CD4-positive, alpha-beta T cell (primary cell): ENCODE measurements around the gene PDSS2. TPM values are rescaled to one million over a fixed set of nuclear protein-coding genes. Genes with fewer than 3 reads are reported as not detected.

Experiments used
- ATAC-seq: fragments of 200-7000 bp; cut with Tn5 transposase; one replicate; pipeline ENCODE4 v1.10.0; 2022; ENCODE audit warnings: mild to moderate bottlenecking; ENCODE audit not compliant: poor library complexity
- CTCF ChIA-PET: fragments of 350-600 bp; sonication (Branson Sonifier 250); formaldehyde crosslinking; loops from one replicate; lab custom pipeline; 2021; ENCODE audit warnings: antibody characterized with exemption, inconsistent platforms; lab: Charles Lee
- POLR2A ChIA-PET: fragments of 350-600 bp; sonication (Branson Sonifier 250); formaldehyde crosslinking; loops from one replicate; lab custom pipeline; 2021; ENCODE audit warnings: antibody characterized with exemption, inconsistent platforms; lab: Charles Lee
- DNase-seq, 14 experiments: peaks; one replicate each; pipeline ENCODE4 v3.0.0-alpha.2; 2013 to 2020; ENCODE audit warnings: mixed read lengths in 2 of 14
- H3K27ac ChIP-seq, 2 donors: one replicate each; pipeline versions ENCODE4 v1.5.1 to v1.7.0; 2013; ENCODE audit warnings: low read length in 2 of 2, low read depth in 1 of 2, mild to moderate bottlenecking in 1 of 2
- H3K27me3 ChIP-seq, 2 experiments: 1 replicate in 1 of 2; 2 replicates in 1 of 2; pipeline versions ENCODE4 v1.6.1 to v1.7.0; 2013; ENCODE audit warnings: low read length in 2 of 2, control low read depth in 1 of 2, mild to moderate bottlenecking in 1 of 2, moderate library complexity in 1 of 2; ENCODE audit not compliant: insufficient read depth in 2 of 2, control insufficient read depth in 1 of 2
- H3K36me3 ChIP-seq: one replicate; pipeline ENCODE4 v1.6.1; 2013; ENCODE audit warnings: low read length, control low read depth; ENCODE audit not compliant: insufficient read depth
- H3K4me1 ChIP-seq: one replicate; pipeline ENCODE4 v1.6.1; 2013; ENCODE audit warnings: low read length, control low read depth; ENCODE audit not compliant: insufficient read depth
- H3K4me3 ChIP-seq: one replicate; pipeline ENCODE4 v1.5.1; 2013; ENCODE audit warnings: mild to moderate bottlenecking, low read length, moderate library complexity
- H3K9me3 ChIP-seq, 2 experiments: 1 replicate in 1 of 2; 2 replicates in 1 of 2; pipeline versions ENCODE4 v1.6.1 to v1.7.0; 2013; ENCODE audit warnings: low read length in 2 of 2, mild to moderate bottlenecking in 2 of 2, control low read depth in 1 of 2, moderate library complexity in 1 of 2; ENCODE audit not compliant: control insufficient read depth in 1 of 2, insufficient read depth in 1 of 2
- H3K27ac Mint-ChIP-seq: one replicate; pipeline ENCODE4 v1.8.0; 2020; ENCODE audit warnings: mixed read lengths
- H3K27me3 Mint-ChIP-seq: one replicate; pipeline ENCODE4 v1.8.0; 2021; ENCODE audit warnings: mixed read lengths
- H3K36me3 Mint-ChIP-seq: one replicate; pipeline ENCODE4 v1.8.0; 2021; ENCODE audit warnings: low read depth, mixed read lengths
- H3K4me1 Mint-ChIP-seq: one replicate; pipeline ENCODE4 v1.8.0; 2021; ENCODE audit warnings: low read depth, mixed read lengths
- H3K4me3 Mint-ChIP-seq: one replicate; pipeline ENCODE4 v1.8.0; 2020; ENCODE audit warnings: mild to moderate bottlenecking, mixed read lengths
- H3K9me3 Mint-ChIP-seq: one replicate; pipeline ENCODE4 v1.8.0; 2020; ENCODE audit warnings: mixed read lengths
- intact Hi-C, 2 experiments: fragments of 100-400 bp; cut with DNase I in 1 of 2; cut with micrococcal nuclease in 1 of 2; formaldehyde crosslinking; loops; one replicate each; pipeline versions ENCODE4 v1.15.1 to v1.9.0; 2023 to 2025; cut with DNase I, micrococcal nuclease
- total RNA-seq, 174 experiments: library from RNA in 2 of 174; stranded (reverse) in 2 of 174; gene quantifications; one replicate each; pipeline ENCODE4 v1.2.3 and lab custom pipeline; 2021 to 2026
- TF ChIP-seq, protein P1 (sequence below): fragments of 200-600 bp; IDR thresholded peaks from one replicate; pipeline ENCODE4 v1.8.0; 2022; ENCODE audit warnings: antibody characterized with exemption, mild to moderate bottlenecking

The PDSS2 gene
- total RNA-seq, 2 experiments from 2014 or later = 5.8 to 6.6 TPM

DNA sequence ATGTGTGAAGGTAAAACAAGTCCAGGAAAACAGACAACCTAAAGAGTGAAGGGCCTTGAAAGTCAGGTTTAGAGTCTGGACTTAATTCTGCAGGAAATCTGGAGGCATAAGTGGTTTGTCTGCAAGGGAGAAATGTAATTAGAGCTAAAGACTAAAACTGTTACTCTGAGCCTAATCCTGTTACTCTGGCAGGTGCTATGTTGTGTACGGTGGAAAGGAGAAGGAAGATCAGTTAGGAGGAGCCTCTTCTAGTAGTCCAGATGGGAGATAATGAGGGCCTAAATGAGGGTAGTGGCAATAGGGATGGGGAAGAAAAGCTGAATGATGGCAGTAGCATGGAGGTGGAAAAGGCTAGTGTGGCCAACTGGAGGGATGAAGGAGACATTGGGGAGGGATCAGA lies 118.5 kb downstream of the PDSS2 start:
- ATAC-seq (no peak), DNase-seq (no peak)
- ChIA-PET CTCF (interaction anchor here (0.5 to 2.0 kb wide), 2 partner anchors 10 to 100 kb away, joined by 5 read pairs; no protein-coding TSS in a partner anchor), POLR2A (no interaction called here)
- H3K9me3 ChIP-seq = no peaks in the 10 kb centered on the region
- intact Hi-C loops = no loop called here
- H3K27ac ChIP-seq = no peak overlapping the region
- no peaks in the 10 kb centered on the region for H3K27me3 ChIP-seq
- Mint-ChIP-seq H3K4me1 (no peaks in the 10 kb centered on the region), H3K27me3 (no peaks in the 10 kb centered on the region), H3K9me3 (no peaks in the 10 kb centered on the region), H3K4me3 (no peak overlapping the region), H3K27ac (no peak overlapping the region), H3K36me3 (no peaks in the 10 kb centered on the region)
- no peaks in the 10 kb centered on the region for H3K36me3 ChIP-seq
- TF ChIP-seq, protein P1, sequence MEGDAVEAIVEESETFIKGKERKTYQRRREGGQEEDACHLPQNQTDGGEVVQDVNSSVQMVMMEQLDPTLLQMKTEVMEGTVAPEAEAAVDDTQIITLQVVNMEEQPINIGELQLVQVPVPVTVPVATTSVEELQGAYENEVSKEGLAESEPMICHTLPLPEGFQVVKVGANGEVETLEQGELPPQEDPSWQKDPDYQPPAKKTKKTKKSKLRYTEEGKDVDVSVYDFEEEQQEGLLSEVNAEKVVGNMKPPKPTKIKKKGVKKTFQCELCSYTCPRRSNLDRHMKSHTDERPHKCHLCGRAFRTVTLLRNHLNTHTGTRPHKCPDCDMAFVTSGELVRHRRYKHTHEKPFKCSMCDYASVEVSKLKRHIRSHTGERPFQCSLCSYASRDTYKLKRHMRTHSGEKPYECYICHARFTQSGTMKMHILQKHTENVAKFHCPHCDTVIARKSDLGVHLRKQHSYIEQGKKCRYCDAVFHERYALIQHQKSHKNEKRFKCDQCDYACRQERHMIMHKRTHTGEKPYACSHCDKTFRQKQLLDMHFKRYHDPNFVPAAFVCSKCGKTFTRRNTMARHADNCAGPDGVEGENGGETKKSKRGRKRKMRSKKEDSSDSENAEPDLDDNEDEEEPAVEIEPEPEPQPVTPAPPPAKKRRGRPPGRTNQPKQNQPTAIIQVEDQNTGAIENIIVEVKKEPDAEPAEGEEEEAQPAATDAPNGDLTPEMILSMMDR = no peak
- no peaks in the 10 kb centered on the region for H3K4me1 ChIP-seq
- no peak overlapping the region for H3K4me3 ChIP-seq

- Histone ChIP-seq H3K36me3 (peaks cover 9% of the 10 kb centered on the region), H3K9me3 (no peaks in the 10 kb centered on the region), H3K27me3 (no peaks in the 10 kb centered on the region), H3K27ac (no peak overlapping the region), H3K4me1 (no peaks in the 10 kb centered on the region), H3K4me3 (no peak overlapping the region)
- Mint-ChIP-seq H3K4me1 (no peaks in the 10 kb centered on the region), H3K27ac (no peak overlapping the region), H3K4me3 (no peak overlapping the region), H3K36me3 (peaks cover 14% of the 10 kb centered on the region), H3K9me3 (no peaks in the 10 kb centered on the region), H3K27me3 (no peaks in the 10 kb centered on the region)
- intact Hi-C loops = no loop called here
- DNase-seq = no peak
- ATAC-seq = no peak
- TF ChIP-seq, protein P1 = no peak
- ChIA-PET POLR2A (interaction anchor here (0.7 kb wide), 1 partner anchor 23 kb away, joined by 3 read pairs; no protein-coding TSS in a partner anchor), CTCF (no interaction called here)
These were observed 122.1 kb downstream of the PDSS2 start for GRCh38 chr6:107337191-107337741.

- CTCF ChIA-PET = no interaction called here
- H3K36me3 Mint-ChIP-seq = peaks cover 29% of the 10 kb centered on the region
- ATAC-seq (no peak), DNase-seq (no peak)
- Histone ChIP-seq H3K36me3 (peaks cover 9% of the 10 kb centered on the region), H3K27ac (no peak overlapping the region), H3K4me1 (no peaks in the 10 kb centered on the region), H3K9me3 (no peaks in the 10 kb centered on the region), H3K27me3 (no peaks in the 10 kb centered on the region), H3K4me3 (no peak overlapping the region)
- H3K27ac Mint-ChIP-seq = no peak overlapping the region
- TF ChIP-seq, protein P1 = no peak
- intact Hi-C loops = no loop called here
- H3K27me3 Mint-ChIP-seq = no peaks in the 10 kb centered on the region
- POLR2A ChIA-PET = no interaction called here
- no peaks in the 10 kb centered on the region for H3K9me3 Mint-ChIP-seq
- H3K4me3 Mint-ChIP-seq = no peak overlapping the region
- H3K4me1 Mint-ChIP-seq = peaks cover 19% of the 10 kb centered on the region
These were observed 125.3 kb downstream of the PDSS2 start for GRCh38 chr6:107334026-107334425.
